HL-60 (cell line): Measurements from ENCODE around the gene FAM98C.

ENCODE experiments used
- DNase-seq, 2 experiments: peaks; one replicate each; pipeline ENCODE4 v3.0.0-alpha.2; 2010 to 2020; ENCODE audit warnings: low read depth in 1 of 2, low spot score in 1 of 2
- H3K27ac ChIP-seq: fragments of 250-450 bp; sonication (Bioruptor Pico); replicated peaks from 2 replicates; pipeline ENCODE4 v1.5.1; 2020; ENCODE audit warnings: mild to moderate bottlenecking, moderate library complexity
- H3K27me3 ChIP-seq: fragments of 250-450 bp; sonication (Bioruptor Pico); 2 replicates; pipeline ENCODE4 v1.5.1; 2021; ENCODE audit warnings: mild to moderate bottlenecking, moderate library complexity; ENCODE audit not compliant: insufficient read depth, poor library complexity, severe bottlenecking
- H3K4me3 ChIP-seq: replicated peaks from 2 replicates; pipeline ENCODE4 v1.5.1; 2011; ENCODE audit warnings: mild to moderate bottlenecking, control low read depth, low read length; ENCODE audit not compliant: insufficient read depth
- GABPA ChIP-seq: IDR thresholded peaks from 2 replicates; pipeline ENCODE4 v1.6.1; 2012; ENCODE audit warnings: low read depth
- POLR2AphosphoS5 ChIP-seq: IDR thresholded peaks from 2 replicates; pipeline ENCODE4 v1.6.1; 2012; ENCODE audit warnings: low read depth
- REST ChIP-seq: IDR thresholded peaks from 2 replicates; pipeline ENCODE4 v1.6.1; 2012; ENCODE audit warnings: low read depth; ENCODE audit not compliant: insufficient replicate concordance
- SPI1 ChIP-seq: IDR thresholded peaks from 2 replicates; pipeline ENCODE4 v1.6.1; 2012; ENCODE audit warnings: low read depth, mild to moderate bottlenecking, borderline replicate concordance
- long read RNA-seq: library from polyadenylated mRNA; unstranded; transcript quantifications from one replicate; pipeline ENCODE4 v2.0.0, GENCODE V29; 2020
- TF ChIP-seq, protein P1 (sequence below): IDR thresholded peaks from one replicate; pipeline ENCODE4 v1.5.1; 2011; ENCODE audit warnings: low read length, control low read depth, inconsistent platforms; ENCODE audit not compliant: insufficient read depth

Gene FAM98C
- long read RNA-seq, transcript FAM98C-201 (8 exons, 1,271 nt), result major isoform, 9 of 13 reads
- long read RNA-seq, partial matches to known transcripts, result 1 of 13 reads
- long read RNA-seq, other reads (novel, unspliced or antisense), result 2 of 13 reads

GRCh38 chr19:38402967-38403674, at the start of gene FAM98C:
Gene FAM98C (plus strand): TSS chr19:38403093. CDS start chr19:38403154, 61 bp downstream.
- Histone ChIP-seq H3K27me3 (no peaks in the 10 kb centered on the region), H3K4me3 (peak within 1 kb of the TSS; percentile 85), H3K27ac (peak within 1 kb of the TSS; percentile 50)
- TF ChIP-seq POLR2AphosphoS5, result 0 out of 2 replicates have a peak, but pooled peaks have one; percentile 35
- TF ChIP-seq SPI1, result no peak
- TF ChIP-seq, protein P1, sequence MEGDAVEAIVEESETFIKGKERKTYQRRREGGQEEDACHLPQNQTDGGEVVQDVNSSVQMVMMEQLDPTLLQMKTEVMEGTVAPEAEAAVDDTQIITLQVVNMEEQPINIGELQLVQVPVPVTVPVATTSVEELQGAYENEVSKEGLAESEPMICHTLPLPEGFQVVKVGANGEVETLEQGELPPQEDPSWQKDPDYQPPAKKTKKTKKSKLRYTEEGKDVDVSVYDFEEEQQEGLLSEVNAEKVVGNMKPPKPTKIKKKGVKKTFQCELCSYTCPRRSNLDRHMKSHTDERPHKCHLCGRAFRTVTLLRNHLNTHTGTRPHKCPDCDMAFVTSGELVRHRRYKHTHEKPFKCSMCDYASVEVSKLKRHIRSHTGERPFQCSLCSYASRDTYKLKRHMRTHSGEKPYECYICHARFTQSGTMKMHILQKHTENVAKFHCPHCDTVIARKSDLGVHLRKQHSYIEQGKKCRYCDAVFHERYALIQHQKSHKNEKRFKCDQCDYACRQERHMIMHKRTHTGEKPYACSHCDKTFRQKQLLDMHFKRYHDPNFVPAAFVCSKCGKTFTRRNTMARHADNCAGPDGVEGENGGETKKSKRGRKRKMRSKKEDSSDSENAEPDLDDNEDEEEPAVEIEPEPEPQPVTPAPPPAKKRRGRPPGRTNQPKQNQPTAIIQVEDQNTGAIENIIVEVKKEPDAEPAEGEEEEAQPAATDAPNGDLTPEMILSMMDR, result peak; percentile 55
- TF ChIP-seq GABPA, result no peak
- peak; percentile 95 to 96 for DNase-seq

DNA sequence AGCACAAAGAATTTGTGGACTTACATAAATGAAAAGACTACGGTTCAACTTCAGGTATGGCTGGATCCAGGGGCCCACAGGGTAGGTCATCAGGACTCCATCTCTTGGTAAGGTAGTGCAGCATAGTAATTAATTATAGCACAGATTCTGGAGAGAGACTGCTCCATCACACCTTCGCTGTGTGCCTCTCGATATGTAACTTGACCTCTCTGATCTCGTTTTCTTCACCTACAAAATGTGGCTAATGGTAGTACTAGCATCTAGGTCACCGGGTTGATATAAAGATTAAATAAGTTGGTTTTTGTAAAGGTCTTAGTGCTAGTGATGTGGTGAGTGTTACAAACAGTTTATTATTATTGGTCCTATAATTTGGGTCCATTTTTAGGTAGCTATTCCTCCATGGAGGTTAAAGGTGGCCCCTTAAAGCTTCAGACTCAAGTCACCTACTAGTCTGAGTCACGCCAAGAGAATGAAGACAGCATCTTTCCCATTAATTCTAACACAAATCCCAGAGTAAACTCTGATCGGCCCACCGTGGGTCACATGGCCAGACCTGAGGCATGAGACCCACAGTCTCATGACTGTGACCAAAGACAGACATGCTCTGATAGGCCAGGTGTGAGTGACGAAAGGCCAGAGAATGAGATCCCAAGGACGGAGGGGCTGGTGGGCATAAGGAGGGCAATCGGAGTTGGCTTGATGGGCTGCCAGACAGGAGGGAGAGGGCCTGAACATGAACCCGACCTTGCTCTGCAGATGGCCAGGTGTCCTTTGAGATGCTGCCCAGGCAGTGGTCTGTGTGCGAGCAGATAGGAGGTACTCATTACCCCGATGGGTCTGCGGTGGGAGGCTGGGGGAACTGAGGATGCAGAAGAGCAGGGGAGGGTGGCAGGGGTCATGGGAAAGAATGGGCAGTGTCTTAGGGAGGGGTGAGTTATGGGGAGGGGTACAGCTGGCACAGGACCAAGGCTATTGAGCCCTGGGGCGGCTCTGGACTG, 46.9 kb upstream of the FAM98C start:
- no peak for DNase-seq
- Histone ChIP-seq H3K27ac (no peak overlapping the region), H3K4me3 (no peak overlapping the region), H3K27me3 (peaks cover 21% of the 10 kb centered on the region)
- TF ChIP-seq, protein P1, result no peak
- TF ChIP-seq SPI1 (no peak), GABPA (no peak)

GRCh38 chr19:38358071-38358470, 44.8 kb upstream of the FAM98C start:
- H3K27ac ChIP-seq, result no peak overlapping the region
- TF ChIP-seq GABPA (no peak), REST (no peak), SPI1 (no peak), POLR2AphosphoS5 (no peak)
- TF ChIP-seq, protein P1, result no peak
- no peak for DNase-seq
- no peak overlapping the region for H3K4me3 ChIP-seq
- H3K27me3 ChIP-seq, result peaks cover 28% of the 10 kb centered on the region

DNA sequence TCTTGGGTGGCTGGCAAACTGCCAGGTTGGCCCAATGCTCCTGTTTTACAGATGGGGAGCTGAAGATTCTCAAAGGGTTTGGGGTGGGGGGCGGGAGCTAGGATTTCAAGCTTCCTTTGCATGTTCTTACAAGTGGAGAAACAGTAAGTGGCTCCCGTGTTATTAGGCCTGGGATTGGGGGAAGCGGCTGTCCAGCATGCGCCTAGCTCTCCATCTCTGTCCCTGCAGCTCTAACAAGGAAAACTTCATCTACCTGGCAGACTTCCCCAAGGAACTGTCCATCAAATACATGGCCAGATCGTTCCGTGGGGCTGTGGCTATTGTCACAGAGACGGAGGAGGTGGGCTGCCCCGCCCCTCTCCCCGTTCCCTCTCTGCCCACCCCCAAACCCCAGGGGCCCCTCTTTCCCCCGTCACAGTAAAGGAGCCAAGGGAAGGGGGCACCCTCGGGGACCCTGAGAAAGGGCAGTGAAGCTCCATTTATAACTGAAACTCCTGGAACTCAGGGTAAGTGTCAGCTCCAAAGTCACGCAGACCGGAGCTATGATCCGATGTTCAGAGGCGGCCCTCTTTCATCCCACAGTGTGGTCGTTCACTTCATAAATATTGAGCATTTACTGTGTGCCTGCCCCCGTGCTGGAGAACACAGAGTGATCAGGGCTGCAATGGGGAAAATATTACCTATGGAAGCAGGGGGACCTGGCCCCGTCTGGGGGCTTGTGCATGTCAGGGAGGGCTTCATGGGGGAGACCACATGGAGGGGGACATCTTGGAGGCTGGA, 43.5 kb upstream of the FAM98C start:
- no peak overlapping the region for H3K4me3 ChIP-seq
- no peak overlapping the region for H3K27ac ChIP-seq
- peaks cover 29% of the 10 kb centered on the region for H3K27me3 ChIP-seq
- no peak for TF ChIP-seq GABPA
- TF ChIP-seq POLR2AphosphoS5, result no peak
- TF ChIP-seq SPI1, result no peak
- TF ChIP-seq, protein P1, result no peak
- TF ChIP-seq REST, result no peak
- DNase-seq, result no peak
